GF-D8 (cell line): ENCODE results near the gene DDX41.

Experiments used
- DNase-seq: peaks from one replicate; lab custom pipeline; 2025; lab: John Stamatoyannopoulos, UW

Gene DDX41

DNA sequence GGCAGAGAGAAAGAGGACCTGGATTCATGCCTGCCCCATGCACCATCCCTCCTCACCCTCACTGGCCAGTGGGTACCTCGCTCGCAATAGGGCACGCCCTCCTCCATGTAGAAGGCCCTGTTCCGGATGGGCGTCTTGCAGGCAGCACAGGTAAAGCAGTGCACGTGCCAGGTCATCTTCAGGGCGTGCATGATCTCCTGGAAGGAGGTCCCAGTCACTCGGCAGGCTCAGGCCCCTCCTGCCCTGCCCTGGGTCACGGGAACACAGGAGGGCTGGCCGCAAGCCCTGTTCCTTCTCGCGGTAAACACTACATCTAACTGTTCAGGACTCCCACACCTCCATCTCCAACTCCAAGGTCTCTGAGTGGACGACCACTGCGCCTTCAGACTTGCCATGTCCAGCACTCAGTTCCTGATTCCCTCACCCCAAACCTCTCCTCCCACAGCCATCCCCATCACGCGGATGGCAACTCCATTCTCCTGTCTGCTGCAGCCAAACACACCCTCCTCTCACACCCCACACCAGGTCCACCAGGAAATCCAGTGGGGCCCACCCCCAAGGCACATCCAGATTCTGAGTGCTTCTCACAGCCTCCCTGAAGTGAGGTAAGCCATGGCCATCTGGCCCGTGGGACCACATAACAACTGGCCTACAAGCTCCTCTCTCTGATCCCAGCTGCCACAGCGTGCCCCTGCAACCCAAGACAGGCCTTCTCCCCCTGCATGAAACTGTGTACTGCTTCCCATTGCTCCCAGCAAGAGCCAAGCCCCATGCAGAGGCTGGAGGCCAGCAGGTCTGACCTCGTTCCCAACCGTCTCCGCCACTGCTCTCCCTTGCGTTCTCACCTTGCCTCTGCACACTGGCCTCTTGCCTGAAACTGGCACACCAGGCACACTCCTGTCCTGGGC is 32.5 kb downstream of the DDX41 start:
- no peak for DNase-seq

DNA sequence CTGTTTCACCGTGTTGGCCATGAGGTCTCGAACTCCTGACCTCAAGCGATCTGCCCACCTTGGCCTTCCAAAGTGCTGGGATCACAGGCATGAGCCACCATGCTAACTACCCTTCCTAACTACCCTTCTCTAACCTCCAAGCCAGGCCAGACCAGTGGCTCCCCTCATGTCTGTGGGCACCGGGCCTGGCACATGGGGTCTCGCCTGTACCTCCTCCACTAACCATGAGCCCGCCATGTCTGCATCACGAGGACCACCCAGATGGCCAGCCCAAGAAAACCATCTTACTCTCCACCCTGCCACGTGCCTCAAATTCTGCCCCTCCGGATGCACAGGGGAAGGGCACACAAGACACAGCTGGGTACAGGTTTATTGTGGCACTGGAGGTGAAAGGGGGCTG is 33.7 kb downstream of the DDX41 start:
- DNase-seq, result no peak

DNA sequence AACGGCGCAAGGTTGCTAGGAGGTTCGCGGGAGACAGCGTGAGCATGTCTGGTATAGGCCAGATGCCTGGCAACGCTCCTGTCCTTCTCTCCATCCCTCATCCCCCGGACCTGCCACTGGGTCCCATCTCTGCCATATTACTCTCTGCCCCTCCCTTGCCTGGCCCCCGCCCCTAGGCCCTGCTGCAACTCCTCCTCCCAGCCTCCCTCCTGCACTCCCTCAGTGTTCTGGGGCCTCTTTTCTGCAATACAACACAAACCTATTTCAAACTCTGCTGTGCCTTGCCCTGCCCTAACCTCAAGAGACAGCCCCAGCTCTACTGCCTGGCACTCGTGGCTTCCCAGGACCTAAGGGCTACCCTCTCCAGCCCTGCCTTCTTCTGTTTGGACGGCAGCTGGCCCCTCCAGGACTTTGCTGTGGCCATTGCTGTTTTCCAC is 34.4 kb downstream of the DDX41 start:
- DNase-seq, result no peak

DNA sequence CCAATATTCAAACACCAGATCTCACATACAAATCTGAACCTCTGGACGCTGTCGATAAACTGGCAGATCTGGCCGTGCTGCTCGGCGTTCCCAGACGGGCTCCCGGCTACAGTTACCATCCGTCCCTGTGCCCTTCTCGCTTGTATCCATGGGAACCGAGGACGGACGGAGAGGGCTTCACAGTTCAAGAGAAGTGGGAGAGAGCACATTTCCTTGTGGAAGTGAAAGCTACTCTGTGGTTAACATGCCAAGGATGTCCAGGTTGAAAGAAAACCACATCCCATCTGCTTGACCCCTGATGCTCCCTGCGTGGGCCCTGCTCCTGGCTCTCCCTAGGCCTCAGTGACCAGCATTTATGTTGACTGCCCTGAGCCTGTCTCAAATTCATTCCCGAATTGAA is 37.0 kb downstream of the DDX41 start:
- DNase-seq, result no peak

DNA sequence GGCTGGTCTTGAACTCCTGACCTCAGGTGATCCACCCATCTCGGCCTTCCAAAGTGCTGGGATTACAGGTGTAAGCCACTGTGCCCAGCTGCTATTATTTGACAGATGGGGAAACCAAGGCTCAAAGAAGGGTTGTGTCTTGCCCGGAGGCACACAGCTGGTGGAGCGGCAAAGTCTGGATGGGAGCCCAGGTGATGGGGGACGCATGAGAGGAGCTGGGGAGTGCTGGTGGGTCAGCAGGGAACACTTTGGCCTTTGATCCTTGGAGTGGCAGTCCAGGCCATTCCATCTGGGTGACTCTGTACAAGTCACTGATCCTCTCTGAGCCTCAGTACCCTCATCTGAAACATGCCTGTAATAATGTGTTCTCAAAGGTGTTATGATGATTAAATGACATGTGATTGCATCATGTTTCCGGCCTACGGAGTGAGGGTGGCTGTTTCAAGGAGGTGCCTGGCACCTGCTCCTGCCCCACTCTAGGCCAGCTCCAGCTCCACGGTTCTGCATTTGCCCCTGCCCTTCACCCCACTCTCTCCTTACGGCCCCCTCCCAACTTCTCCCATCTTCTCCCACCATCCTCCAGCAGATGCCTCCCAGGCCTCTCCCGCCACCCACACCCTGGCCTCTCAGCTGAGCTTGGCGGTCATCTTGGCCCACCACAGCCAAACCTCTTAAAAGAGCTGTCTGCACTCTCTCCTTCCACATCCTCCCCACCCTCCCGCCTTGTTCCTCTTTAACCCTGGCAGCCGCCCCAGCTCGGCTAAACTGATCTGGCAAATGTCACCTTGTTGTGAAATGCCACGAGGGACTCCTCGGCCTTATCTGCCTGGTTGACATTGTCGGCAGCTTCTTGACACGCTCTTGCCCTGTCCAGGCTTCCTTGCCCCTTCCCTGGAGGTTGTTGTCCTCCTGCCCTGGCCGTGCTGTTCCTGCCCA is 37.8 kb downstream of the DDX41 start:
- peak; percentile 86 for DNase-seq

DNA sequence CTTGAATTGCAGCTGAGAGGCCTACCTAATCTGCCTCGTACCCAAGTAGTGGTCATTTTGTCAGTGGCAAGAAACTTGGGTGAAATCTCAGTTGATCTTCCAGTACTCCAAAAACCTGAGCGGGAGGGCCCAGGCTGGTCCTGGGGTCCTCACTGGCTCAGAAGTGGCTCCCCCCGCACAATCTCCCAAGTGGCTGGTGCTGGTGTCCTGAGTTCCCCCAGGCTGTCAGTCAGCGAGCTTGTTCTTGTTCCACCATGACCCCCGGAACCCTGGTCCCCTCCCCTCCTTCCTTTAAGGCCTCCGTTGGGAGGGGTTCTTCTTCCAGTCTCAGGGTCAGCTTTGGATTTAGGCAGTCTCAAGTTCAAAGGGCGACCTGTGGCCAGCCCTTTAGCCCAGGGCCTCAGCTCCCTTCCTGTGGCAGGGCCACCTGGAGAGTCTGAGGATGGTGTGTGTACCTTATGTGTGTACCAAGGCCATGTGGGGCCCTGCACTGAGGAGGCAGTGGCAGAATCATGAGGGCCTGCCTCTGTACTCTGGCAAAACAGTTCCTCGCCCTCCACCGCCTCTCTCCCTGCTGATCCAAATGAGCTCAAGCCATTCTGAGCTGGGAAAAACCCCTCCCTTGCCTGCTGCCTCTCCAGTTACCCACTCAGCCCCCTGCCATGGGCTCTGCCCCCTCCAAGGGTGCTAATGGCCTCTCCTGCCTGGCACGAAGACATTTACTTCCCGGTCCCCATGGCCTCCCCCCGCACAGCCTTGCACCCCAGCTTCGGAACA is 38.9 kb downstream of the DDX41 start:
- DNase-seq, result no peak

DNA sequence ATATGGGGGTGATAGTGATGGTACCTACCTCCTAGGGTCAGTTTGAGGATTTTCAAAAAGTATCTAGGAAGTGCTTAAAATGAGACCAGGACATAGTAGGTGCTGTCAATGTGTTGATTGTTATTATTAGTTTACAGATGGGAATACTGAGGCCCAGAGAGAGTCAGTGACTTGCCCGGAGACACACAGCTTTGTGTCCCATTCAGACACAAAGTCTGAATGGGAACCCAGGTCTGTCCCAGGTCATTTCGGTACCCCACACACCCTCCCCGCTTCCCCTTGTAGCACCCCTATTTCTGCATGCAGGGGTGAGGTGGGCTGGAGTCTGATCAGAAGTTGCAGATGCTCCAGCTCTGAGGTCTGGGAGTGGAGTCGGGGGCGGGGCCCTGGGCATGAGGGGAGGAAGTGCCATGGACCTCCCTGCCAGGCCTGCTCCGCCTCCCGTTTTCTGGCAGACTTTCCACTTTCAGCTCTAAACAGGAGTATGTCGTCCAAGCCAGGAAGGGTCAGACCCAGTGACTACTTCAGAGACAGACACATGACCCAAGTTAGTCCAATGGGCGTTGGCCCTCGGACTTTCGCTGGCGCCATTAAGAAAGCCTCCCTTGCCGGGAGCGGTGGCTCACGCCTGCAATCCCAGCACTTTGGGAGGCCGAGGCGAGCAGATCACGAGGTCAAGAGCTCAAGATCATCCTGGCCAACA is 40.1 kb downstream of the DDX41 start:
- DNase-seq, result no peak

DNA sequence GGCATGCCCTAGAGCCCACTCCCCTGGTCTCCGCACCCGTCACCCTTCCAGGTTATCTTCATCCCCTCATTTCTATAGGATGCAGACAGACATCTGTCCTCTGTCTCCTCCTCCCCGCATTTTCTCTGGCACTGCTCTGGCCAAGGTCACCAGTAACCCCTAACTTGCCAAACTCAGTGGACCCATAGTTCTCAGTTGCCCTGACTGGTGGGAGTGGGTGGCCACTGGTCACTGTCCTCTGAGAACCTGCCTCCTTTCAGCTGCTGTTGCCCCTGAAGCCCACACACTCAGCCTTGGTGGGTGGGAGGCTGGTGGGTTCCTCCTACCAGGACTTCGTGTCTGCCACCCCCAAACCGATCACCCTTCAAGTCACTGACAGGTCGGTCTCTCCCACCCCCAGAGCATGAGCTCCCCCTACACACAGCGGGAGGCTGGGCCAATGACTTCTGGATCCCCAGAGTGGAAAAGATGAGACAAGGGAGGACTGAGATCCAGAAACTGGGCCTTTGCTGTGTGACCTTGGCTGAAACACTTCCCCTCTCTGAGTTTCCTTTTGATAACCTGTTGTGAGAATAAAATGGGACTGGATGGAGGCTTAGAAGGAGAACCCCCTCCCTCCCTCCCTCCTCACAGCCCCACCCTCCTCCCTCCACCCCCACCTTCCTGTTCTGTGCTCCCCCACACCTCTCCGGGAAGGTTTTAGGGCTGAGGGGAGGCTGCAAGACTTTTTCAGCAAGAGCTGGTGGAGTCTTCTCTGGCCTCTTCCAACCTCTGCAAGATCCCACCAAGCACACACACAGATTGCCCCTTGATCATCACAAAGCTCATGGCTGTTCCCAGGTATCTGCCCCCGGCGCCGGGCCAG is 41.0 kb downstream of the DDX41 start:
- no peak for DNase-seq

DNA sequence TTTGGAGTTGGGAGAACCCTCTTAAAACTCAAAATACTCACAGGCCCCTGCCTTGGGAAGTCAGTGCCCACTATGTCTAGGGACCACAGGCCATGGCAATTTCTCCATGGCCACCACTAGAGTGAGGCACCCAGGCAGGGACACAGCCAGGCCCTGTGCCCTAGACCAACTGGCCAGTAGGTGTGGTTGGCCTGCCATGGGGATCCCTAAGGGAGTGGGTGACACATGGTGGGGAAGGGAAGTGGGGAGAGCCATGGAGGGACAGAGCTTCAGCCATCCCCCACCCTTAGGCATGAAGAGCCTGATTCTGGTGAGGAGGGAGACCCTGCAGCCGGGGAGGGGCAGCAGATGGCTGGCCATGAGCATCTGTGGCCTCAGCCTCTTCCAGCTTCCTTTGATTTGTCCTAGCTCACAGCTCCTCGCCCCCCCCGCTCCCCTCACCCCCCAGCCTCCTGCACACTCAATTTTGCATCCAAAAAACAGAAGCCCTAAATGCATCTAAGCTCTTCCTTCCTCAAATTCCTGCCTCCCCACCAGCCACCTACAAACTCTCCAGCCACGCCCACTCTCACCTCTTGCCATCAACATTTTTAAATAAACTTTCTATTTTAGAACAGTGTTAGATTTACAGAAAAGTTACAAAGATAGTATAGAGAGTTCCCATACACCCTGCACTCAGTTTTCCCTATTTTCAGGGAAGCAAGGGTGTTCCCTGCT is 41.8 kb downstream of the DDX41 start:
- DNase-seq, result no peak

DNA sequence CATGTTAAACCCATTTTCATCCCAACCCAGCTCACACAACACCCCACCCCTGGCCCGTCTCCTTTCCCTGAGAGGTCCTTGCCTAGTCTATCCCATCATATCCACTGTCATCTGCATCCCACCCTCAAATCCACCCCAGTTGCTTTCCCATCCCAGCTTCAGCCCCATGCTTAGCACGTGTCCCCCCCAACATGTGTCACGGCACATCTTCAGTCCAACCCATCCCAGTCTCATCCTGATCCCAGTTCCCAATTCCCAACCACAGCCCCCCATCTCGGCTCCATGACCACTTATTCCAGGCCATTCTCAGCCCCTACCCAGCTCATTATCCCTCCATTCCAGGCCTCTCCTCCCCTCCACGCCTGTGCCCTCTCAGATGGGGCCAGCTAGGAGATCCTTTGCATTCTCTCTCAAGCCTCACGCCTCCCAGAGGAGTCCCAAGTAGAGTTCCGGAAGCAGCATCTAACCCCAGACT is 42.7 kb downstream of the DDX41 start:
- DNase-seq, result no peak

DNA sequence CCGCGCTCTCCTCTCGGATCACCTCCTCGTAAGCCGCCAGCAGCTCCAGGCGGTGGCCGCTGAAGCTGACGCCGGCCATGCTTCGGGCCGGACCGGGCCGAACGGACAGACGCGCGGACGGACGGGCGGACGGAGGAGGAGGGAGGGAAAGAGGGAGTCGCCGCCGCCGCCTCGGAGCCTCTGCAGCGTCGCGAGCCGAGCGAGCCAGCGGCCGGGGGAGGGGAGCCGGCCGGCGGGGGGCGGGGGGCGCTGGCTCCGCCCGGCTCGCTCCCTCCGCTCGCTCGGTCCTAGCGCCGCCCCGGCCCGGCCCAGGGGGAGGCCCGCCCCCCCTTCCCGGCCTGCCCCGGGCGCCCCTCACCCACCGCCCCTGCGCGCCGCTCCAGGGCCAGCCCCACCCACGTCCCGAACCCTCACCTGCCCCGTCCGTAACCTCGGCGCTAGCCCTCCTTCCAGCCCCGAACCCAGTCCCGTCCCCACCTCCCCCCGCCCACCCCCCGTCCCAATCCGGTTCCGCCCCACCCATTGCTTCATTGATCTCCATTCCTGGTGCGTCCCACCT is 43.2 kb downstream of the DDX41 start, which contains the start of gene DBN1:
Gene DBN1 (minus strand): TSS at position 192 of the 559 bp plus-strand sequence. CDS start 113 bp downstream, at position 79.
- no peak for DNase-seq

DNA sequence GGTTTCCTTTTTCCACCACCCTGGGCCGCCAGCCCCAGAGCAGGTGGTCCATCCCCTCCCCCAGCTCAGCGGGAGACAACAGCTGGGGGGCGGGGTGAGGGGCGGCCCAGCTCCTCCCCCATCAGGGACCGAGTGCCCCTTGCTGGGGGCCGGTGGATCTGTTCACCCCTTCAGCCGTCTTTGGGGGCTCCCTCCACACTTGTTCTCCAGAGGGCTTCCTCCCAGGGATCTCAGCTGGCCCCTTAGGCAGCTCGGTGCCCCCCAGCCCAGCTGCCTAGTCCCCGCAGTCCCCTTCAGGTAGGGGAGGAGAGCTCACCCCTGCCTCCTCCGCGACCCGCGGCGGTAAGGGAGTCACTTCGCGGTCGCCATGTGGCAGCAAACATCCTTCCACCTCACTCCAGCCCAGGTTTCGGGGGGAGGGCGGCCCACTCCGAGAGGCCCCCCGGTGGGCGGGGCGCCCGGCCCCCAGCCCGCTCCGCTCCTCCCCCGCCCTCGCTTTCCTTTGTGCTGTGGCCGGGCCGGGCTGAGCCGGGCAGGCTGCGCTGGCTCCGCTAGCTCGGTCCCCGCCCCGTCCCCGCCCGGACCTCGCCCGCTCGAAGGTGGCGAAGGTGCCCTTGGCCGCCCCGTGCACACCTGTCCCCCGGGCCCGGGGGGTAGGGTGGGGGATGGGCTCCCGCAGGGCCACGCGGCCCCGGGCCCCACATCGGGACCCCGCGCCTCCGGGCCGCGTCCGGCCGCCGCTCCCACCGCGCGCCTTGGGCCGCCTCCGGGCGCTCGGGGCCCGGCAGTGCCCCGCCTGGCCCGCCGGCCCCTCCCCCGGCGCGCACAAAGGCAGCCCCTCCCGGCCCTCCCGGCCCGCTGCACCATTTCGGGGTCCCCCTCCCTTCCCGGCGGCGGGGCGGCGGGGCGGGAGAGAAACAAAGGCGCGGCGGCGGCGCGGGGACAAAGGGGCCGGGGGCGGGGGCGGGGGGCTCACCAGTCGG is 44.0 kb downstream of the DDX41 start:
- DNase-seq, result no peak

DNA sequence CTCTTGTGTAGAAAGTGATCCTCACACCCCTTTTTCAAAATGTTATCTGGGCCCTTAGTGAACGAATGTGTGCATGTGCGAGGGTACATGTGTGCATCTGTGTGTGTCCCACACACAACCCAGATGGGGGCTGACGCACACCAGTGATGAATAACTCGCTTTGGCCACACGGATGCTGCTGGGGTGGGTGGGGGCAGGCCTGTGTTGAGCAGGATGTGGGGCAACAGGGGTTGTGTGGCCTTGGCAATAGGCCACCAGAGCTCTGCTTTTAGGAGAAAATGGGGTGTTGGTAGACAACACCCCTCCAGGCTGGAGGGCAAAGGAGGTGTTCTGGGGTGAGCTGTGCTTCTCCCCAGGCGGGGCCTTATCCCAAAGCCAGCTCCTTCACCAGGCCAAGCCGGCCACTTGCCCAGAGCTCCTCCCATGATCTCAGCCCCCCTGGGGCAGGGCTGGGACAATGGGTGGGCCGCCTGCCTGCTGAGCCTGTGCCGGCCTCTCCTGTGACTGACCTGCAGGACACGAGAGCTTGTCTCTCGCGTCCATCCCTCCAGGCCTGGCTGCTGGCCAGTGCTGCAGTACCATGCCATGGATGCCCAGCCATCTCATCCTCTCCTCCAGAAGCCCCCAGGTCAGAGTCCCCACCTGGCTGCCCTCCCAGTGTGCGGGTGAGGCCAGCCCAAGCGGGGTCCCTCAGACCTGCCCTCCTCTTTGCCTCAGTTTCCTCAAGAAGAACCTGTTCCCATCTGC is 45.0 kb downstream of the DDX41 start:
- DNase-seq, result no peak

DNA sequence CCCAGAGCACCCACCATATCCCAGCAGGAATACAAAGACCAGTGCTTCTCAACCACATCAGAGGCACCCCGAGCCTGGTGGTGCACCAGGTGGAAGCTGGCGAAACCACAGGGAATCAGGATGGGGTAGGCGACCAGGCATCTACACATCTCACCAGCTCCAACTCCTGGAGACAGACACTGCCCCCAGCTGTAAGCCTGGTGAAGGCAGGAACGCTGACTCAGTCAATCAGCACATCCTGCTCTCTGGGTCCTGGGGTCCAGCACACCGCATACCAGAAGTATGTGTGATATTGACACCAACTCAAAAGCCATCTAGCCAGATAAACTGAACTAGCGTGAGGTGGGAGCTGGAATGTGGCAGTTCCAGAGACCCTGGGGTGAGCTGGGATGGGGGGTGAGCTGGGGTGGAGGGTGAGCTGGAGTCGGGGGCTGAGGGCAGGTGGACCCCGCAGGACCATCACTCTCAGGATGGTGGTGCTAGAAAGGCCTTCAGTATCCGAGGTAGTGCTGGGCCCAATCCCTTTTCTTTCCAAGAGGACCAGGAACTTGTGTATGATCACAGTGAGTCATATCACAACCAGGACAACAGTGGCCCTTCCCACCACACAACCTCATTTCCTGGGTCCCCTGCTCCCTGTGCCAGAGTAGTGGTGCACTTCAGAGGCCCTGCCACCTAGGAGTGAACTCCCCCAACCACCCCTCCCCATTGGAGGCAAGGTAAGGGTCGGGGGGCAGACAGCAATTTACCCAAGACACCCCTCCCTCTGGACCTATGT is 45.8 kb downstream of the DDX41 start:
- no peak for DNase-seq

DNA sequence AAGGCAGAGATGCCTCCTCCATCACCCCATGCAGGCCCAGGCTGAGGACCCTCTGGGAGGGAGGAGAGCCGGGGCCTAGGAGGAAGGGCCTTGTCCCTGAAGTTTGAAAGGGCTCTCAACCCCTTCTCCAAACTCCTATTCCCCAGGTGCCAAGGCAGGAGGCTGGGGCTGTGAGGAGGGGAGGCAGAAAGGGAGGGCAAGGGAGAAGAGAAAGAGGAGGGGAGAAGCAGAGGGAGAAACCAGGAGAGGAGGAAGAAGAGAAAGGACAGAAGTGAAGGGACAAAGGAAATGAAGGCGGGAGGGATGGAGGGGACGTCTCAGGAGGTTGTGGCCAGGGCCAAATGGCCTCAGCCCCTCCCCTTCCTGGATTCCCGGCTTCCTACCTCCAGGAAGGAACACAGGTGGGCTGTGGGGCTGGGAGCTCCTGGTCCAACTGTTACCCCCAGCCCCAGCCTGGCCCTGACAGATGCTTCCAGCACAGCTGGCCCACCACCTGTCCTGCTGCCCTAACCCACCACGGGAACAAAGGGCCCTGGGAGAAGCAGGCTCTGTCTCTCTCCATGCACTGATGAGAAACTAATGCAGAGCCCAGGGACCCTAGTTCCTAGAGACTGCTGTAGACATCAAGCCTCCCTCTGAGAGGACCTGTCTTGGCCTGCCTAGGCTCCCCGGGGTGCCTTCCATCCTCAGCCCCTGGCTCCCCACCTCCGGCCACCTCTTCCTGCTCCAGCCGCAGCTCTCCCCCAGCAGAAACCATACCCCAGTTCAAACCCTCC is 46.8 kb downstream of the DDX41 start:
- DNase-seq, result no peak
